ENCODE results near the gene STH.

The STH gene

GRCh38 chr17:45994987-45995386, 4.1 kb upstream of the STH start:
- no peak for DNase-seq (ENCODE audit: low spot score)
- TF ChIP-seq CTCF (IDR thresholded peaks at IDR 0.05; ENCODE audit: extremely low read depth, missing control alignments) = no peak

- TF ChIP-seq CTCF (IDR thresholded peaks at IDR 0.05; ENCODE audit: extremely low read depth, missing control alignments) = no peak
- DNase-seq (ENCODE audit: low spot score) = no peak
Observed at GRCh38 chr17:45995627-45996270, 3.3 kb upstream of the STH start.

- TF ChIP-seq CTCF (IDR thresholded peaks at IDR 0.05; ENCODE audit: extremely low read depth, missing control alignments) = no peak
- DNase-seq (ENCODE audit: low spot score) = no peak
Observed at GRCh38 chr17:45996282-45996937, 2.6 kb upstream of the STH start.

- no peak for TF ChIP-seq CTCF (IDR thresholded peaks at IDR 0.05; ENCODE audit: extremely low read depth, missing control alignments)
- no peak for DNase-seq (ENCODE audit: low spot score)
Observed at GRCh38 chr17:45997166-45997565, 1.9 kb upstream of the STH start.

- no peak for DNase-seq (ENCODE audit: low spot score)
- no peak for TF ChIP-seq CTCF (IDR thresholded peaks at IDR 0.05; ENCODE audit: extremely low read depth, missing control alignments)
Observed at GRCh38 chr17:45997624-45998023, 1.4 kb upstream of the STH start.

- DNase-seq (ENCODE audit: low spot score) = no peak
- TF ChIP-seq CTCF (IDR thresholded peaks at IDR 0.05; ENCODE audit: extremely low read depth, missing control alignments) = no peak
Observed at GRCh38 chr17:45999900-46000290, 845 bp downstream of the STH start.

- DNase-seq (ENCODE audit: low spot score) = no peak
- TF ChIP-seq CTCF (IDR thresholded peaks at IDR 0.05; ENCODE audit: extremely low read depth, missing control alignments) = no peak
Observed at GRCh38 chr17:46000292-46000691, 1.2 kb downstream of the STH start.
